Mesenchymal stem cell (in vitro differentiated cells and primary cell): ENCODE data around the gene ZNF892.
A peak's percentile ranks its signal among the peaks of the same experiment; 100 is the strongest.

Experiments
- DNase-seq: peaks from one replicate; pipeline ENCODE4 v3.0.0-alpha.2; 2013
- H2AFZ ChIP-seq: one replicate; pipeline ENCODE4 v1.6.1; 2013; ENCODE audit warnings: low read depth, mild to moderate bottlenecking, control low read depth, inconsistent platforms, low read length, moderate library complexity
- H2AK5ac ChIP-seq: 2 replicates; pipeline ENCODE4 v1.6.1; 2013; ENCODE audit warnings: low read length, moderate library complexity, mild to moderate bottlenecking, inconsistent platforms; ENCODE audit not compliant: severe bottlenecking
- H2BK120ac ChIP-seq: one replicate; pipeline ENCODE4 v1.6.1; 2013; ENCODE audit warnings: low read depth, mild to moderate bottlenecking, inconsistent platforms, low read length, moderate library complexity
- H2BK12ac ChIP-seq, 2 experiments: one replicate each; pipeline ENCODE4 v1.6.1; 2013; ENCODE audit warnings: inconsistent platforms in 2 of 2, low read length in 2 of 2, mild to moderate bottlenecking in 2 of 2, moderate library complexity in 2 of 2, control low read depth in 1 of 2
- H2BK15ac ChIP-seq: one replicate; pipeline ENCODE4 v1.6.1; 2013; ENCODE audit warnings: mild to moderate bottlenecking, low read depth, inconsistent platforms; ENCODE audit not compliant: poor library complexity, severe bottlenecking
- H2BK5ac ChIP-seq: 2 replicates; pipeline ENCODE4 v1.6.1; 2013; ENCODE audit warnings: low read depth, mild to moderate bottlenecking, low read length, control low read depth, inconsistent platforms; ENCODE audit not compliant: poor library complexity, severe bottlenecking
- H3K14ac ChIP-seq, 2 experiments: one replicate each; pipeline ENCODE4 v1.6.1; 2013; ENCODE audit warnings: inconsistent platforms in 2 of 2, low read length in 2 of 2, control low read depth in 1 of 2, mild to moderate bottlenecking in 1 of 2, moderate library complexity in 1 of 2
- H3K18ac ChIP-seq, 2 experiments: one replicate each; pipeline ENCODE4 v1.6.1; 2013; ENCODE audit warnings: inconsistent platforms in 2 of 2, low read length in 2 of 2, control low read depth in 1 of 2, low read depth in 1 of 2, mild to moderate bottlenecking in 1 of 2
- H3K23ac ChIP-seq, 2 experiments: one replicate each; pipeline ENCODE4 v1.6.1; 2013; ENCODE audit warnings: inconsistent platforms in 2 of 2, low read length in 2 of 2, mild to moderate bottlenecking in 2 of 2, moderate library complexity in 2 of 2, control low read depth in 1 of 2
- H3K27ac ChIP-seq: 2 replicates; pipeline ENCODE4 v1.5.1; 2013; ENCODE audit warnings: mild to moderate bottlenecking, moderate library complexity, low read length, control low read depth, inconsistent platforms; ENCODE audit not compliant: poor library complexity, severe bottlenecking
- H3K27me3 ChIP-seq, 2 experiments: 2 replicates each; pipeline versions ENCODE4 v1.6.1 to v1.7.0; 2013; ENCODE audit warnings: low read length in 2 of 2, mild to moderate bottlenecking in 2 of 2, moderate library complexity in 2 of 2, control low read depth in 1 of 2, inconsistent platforms in 1 of 2; ENCODE audit not compliant: control insufficient read depth in 1 of 2, insufficient read depth in 1 of 2
- H3K36me3 ChIP-seq, 2 experiments: 2 replicates each; pipeline versions ENCODE4 v1.6.1 to v1.7.0; 2013; ENCODE audit warnings: low read length in 2 of 2, control low read depth in 1 of 2, inconsistent platforms in 1 of 2, low read depth in 1 of 2, mild to moderate bottlenecking in 1 of 2; ENCODE audit not compliant: insufficient read depth in 2 of 2, control insufficient read depth in 1 of 2
- H3K4ac ChIP-seq, 2 experiments: one replicate each; pipeline ENCODE4 v1.6.1; 2013; ENCODE audit warnings: inconsistent platforms in 2 of 2, low read length in 2 of 2, mild to moderate bottlenecking in 2 of 2, moderate library complexity in 2 of 2, control low read depth in 1 of 2, low read depth in 1 of 2
- H3K4me1 ChIP-seq: 2 replicates; pipeline ENCODE4 v1.6.1; 2013; ENCODE audit warnings: low read depth, low read length, control low read depth; ENCODE audit not compliant: control insufficient read depth, insufficient read depth
- H3K4me2 ChIP-seq: 2 replicates; pipeline ENCODE4 v1.6.1; 2013; ENCODE audit warnings: low read length, mild to moderate bottlenecking, inconsistent platforms; ENCODE audit not compliant: poor library complexity, severe bottlenecking
- H3K4me3 ChIP-seq, 2 experiments: 2 replicates each; pipeline versions ENCODE4 v1.5.1 to v1.7.0; 2013; ENCODE audit warnings: low read length in 2 of 2, mild to moderate bottlenecking in 2 of 2, control low read depth in 1 of 2, low read depth in 1 of 2; ENCODE audit not compliant: insufficient read depth in 1 of 2
- H3K79me1 ChIP-seq: replicated peaks from 2 replicates; pipeline ENCODE4 v1.6.1; 2013; ENCODE audit warnings: mild to moderate bottlenecking, control low read depth, low read length, inconsistent platforms; ENCODE audit not compliant: poor library complexity, severe bottlenecking
- H3K9ac ChIP-seq: 2 replicates; pipeline ENCODE4 v1.7.0; 2013; ENCODE audit warnings: mild to moderate bottlenecking, low read length, moderate library complexity
- H3K9me3 ChIP-seq: 2 replicates; pipeline ENCODE4 v1.7.0; 2013; ENCODE audit warnings: mild to moderate bottlenecking, low read length; ENCODE audit not compliant: control insufficient read depth
- H4K8ac ChIP-seq: one replicate; pipeline ENCODE4 v1.6.1; 2013; ENCODE audit warnings: inconsistent platforms, mild to moderate bottlenecking, low read length, moderate library complexity
- H4K91ac ChIP-seq: one replicate; pipeline ENCODE4 v1.6.1; 2013; ENCODE audit warnings: mild to moderate bottlenecking, low read length, inconsistent platforms
- WGBS: methylation state at CpG from one replicate; pipeline ENCODE4 v1.1.7; 2013; ENCODE audit warnings: mixed read lengths; 5-methylcytosine and 5-hydroxymethylcytosine counted together

The ZNF892 gene

DNA sequence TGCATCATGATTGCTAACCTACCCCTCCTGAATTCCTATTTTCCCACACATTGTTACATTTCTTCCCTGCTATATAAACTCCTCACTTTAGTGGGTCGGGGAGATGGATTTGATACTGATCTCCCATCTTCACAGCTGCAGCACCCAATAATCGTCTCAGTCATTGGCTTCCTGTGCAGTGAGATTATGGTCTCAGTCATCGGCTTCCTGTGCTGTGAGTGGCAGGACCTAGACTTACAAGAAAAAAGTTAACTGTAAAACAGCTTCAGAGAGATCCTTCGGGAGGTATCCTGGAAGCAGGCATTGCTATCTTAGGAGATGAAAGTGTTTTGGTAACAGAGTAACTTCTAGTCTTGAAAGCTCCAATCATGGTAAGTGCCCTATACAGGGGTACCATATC lies 3.4 kb upstream of the ZNF892 start:
- no peak for DNase-seq
- Histone ChIP-seq H3K14ac (no peak overlapping the region), H3K27me3 (peaks cover 0 to 7% of the 10 kb centered on the region in 2 experiments), H3K79me1 (peaks cover 15% of the 10 kb centered on the region), H3K4ac (no peak overlapping the region), H3K18ac (no peak overlapping the region), H3K27ac (no peak overlapping the region), H4K8ac (no peak overlapping the region), H3K36me3 (peaks cover 4 to 5% of the 10 kb centered on the region in 2 experiments), H3K23ac (no peak overlapping the region), H3K4me1 (peaks cover 5% of the 10 kb centered on the region), H2BK5ac (no peak overlapping the region), H4K91ac (no peak overlapping the region), H2AK5ac (no peak overlapping the region), H3K4me3 (no peak overlapping the region), H3K9me3 (peaks cover 10% of the 10 kb centered on the region), H2AFZ (no peak overlapping the region), H2BK12ac (no peak overlapping the region), H3K9ac (no peak overlapping the region), H3K4me2 (no peak overlapping the region), H2BK120ac (no peak overlapping the region), H2BK15ac (no peak overlapping the region)
- 86% methylated on average over 4 of the region's 4 CpGs for WGBS

DNA sequence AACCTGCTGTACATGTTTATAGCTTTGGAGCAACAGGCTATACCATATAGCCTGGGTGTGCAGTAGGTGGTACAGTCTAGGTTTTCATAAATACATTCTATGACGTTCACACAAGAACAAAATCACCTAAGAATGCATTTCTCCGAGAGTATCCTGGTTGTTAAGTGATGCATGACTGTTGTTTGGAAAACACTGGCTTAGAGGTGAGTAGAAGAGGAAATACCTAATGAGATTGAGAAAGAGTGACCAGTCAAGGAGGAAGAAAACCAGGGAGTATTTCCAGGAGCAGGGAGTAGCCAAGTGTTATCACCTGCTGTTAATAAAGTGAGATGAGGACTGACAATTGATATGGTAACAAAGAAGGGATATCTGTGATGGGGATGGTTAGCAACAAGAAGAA lies 2.9 kb upstream of the ZNF892 start:
- peaks cover 0 to 7% of the 10 kb centered on the region in 2 experiments for H3K27me3 ChIP-seq
- no peak overlapping the region for H3K4ac ChIP-seq
- peaks cover 8 to 10% of the 10 kb centered on the region in 2 experiments for H3K36me3 ChIP-seq
- H4K8ac ChIP-seq, result no peak overlapping the region
- H3K14ac ChIP-seq, result no peak overlapping the region
- no peak overlapping the region for H3K4me2 ChIP-seq
- H2AK5ac ChIP-seq, result no peak overlapping the region
- no peak for DNase-seq
- no peak overlapping the region for H3K23ac ChIP-seq
- no peak overlapping the region for H2BK12ac ChIP-seq
- no peak overlapping the region for H2BK15ac ChIP-seq
- H3K9me3 ChIP-seq, result peaks cover 10% of the 10 kb centered on the region
- WGBS, result 78% methylated on average over 1 of the region's 2 CpGs
- no peak overlapping the region for H2BK120ac ChIP-seq
- peaks cover 18% of the 10 kb centered on the region for H3K79me1 ChIP-seq
- H3K4me1 ChIP-seq, result peaks cover 5% of the 10 kb centered on the region
- H2BK5ac ChIP-seq, result no peak overlapping the region
- H3K18ac ChIP-seq, result no peak overlapping the region
- H3K27ac ChIP-seq, result no peak overlapping the region
- no peak overlapping the region for H3K9ac ChIP-seq
- H4K91ac ChIP-seq, result no peak overlapping the region
- H3K4me3 ChIP-seq, result no peak overlapping the region
- no peak overlapping the region for H2AFZ ChIP-seq

DNA sequence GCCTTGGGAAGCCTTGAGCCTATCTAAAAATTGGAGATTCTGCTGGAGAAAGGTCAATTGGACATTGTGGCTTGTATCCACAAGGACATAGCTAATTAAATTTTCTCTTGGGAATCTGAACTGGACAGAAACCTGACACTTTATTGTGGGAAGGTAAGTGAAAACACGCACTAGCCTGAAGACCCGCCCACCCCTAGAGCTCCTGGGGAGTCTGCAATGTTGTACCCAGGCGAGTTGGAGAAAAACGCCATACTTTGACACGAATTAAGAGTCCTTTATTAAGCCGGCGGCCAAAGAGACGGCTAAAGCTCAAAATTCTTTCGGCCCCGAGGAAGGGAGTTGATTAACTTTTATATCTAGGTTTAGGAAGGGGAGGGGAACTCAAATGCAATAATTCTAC lies 1.2 kb upstream of the ZNF892 start:
- peak overlapping the region in 1 of 2 experiments; percentile 86 for H3K4me3 ChIP-seq
- H3K14ac ChIP-seq, result no peak overlapping the region
- peaks cover 5% of the 10 kb centered on the region for H3K4me1 ChIP-seq
- WGBS, result 37% methylated on average over 7 of the region's 10 CpGs
- peaks cover 25% of the 10 kb centered on the region for H3K9me3 ChIP-seq
- H2BK5ac ChIP-seq, result no peak overlapping the region
- H4K8ac ChIP-seq, result no peak overlapping the region
- H3K27me3 ChIP-seq, result peaks cover 0 to 4% of the 10 kb centered on the region in 2 experiments
- H3K18ac ChIP-seq, result no peak overlapping the region
- no peak for DNase-seq
- no peak overlapping the region for H3K4ac ChIP-seq
- no peak overlapping the region for H2BK12ac ChIP-seq
- no peak overlapping the region for H2AK5ac ChIP-seq
- H2AFZ ChIP-seq, result no peak overlapping the region
- H3K23ac ChIP-seq, result no peak overlapping the region
- H3K36me3 ChIP-seq, result peaks cover 13 to 24% of the 10 kb centered on the region in 2 experiments
- no peak overlapping the region for H4K91ac ChIP-seq
- no peak overlapping the region for H3K27ac ChIP-seq
- peak overlapping the region; percentile 91 for H3K9ac ChIP-seq
- H3K4me2 ChIP-seq, result peak overlapping the region; percentile 37
- peaks cover 25% of the 10 kb centered on the region for H3K79me1 ChIP-seq
- no peak overlapping the region for H2BK120ac ChIP-seq
- no peak overlapping the region for H2BK15ac ChIP-seq

DNA sequence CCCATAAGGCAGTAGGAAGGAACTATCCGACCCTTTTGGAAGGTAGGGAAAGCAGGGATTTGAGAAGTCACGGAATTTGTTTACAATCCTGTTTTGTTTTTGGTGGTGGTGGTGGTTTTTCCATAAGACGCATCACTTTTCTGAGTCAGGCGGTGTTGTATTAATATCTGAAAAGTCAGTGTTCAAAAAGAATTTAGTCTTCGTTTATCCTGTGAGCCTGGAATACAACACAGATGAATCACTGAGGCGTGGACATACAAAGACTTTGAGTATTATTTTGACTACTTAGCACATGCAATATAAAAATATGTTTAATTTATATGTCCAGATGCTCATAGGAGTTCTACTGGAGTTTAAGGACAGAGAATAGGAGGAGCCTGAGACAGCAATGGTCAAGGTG lies 785 bp downstream of the ZNF892 start:
- Histone ChIP-seq H4K8ac (no peak overlapping the region), H3K36me3 (peaks cover 20 to 44% of the 10 kb centered on the region in 2 experiments)
- 68% methylated on average over 4 of the region's 6 CpGs for WGBS

More for the DNA sequence above, 785 bp downstream of the ZNF892 start:
- peaks cover 5% of the 10 kb centered on the region for H3K4me1 ChIP-seq
- H3K4me3 ChIP-seq, result peak overlapping the region in 1 of 2 experiments; percentile 86
- no peak overlapping the region for H2BK120ac ChIP-seq
- DNase-seq, result no peak
- H2BK12ac ChIP-seq, result no peak overlapping the region
- no peak overlapping the region for H3K23ac ChIP-seq
- no peak overlapping the region for H2BK15ac ChIP-seq
- no peak overlapping the region for H4K91ac ChIP-seq
- H3K4me2 ChIP-seq, result peak overlapping the region; percentile 80
- H3K79me1 ChIP-seq, result peaks cover 28% of the 10 kb centered on the region
- H2BK5ac ChIP-seq, result no peak overlapping the region
- H3K27ac ChIP-seq, result no peak overlapping the region
- H2AFZ ChIP-seq, result peak overlapping the region; percentile 76
- H3K27me3 ChIP-seq, result peaks cover 0 to 4% of the 10 kb centered on the region in 2 experiments
- H3K4ac ChIP-seq, result no peak overlapping the region
- peak overlapping the region; percentile 91 for H3K9ac ChIP-seq
- no peak overlapping the region for H3K14ac ChIP-seq
- H3K18ac ChIP-seq, result no peak overlapping the region
- peaks cover 45% of the 10 kb centered on the region for H3K9me3 ChIP-seq
- H2AK5ac ChIP-seq, result no peak overlapping the region
